Liver (tissue), 9 donors: ENCODE measurements around the gene HYPK. TPM values are rescaled to one million over a fixed set of nuclear protein-coding genes. Genes with fewer than 3 reads are reported as not detected.

Experiments
- DNase-seq: peaks from one replicate; pipeline ENCODE4 v3.0.0-alpha.2; 2017; ENCODE audit warnings: low spot score
- H3K27ac ChIP-seq, 2 donors: one replicate each; pipeline ENCODE4 v1.7.0; 2013; ENCODE audit warnings: inconsistent platforms in 2 of 2, low read length in 2 of 2, control low read depth in 1 of 2, low read depth in 1 of 2, mild to moderate bottlenecking in 1 of 2
- H3K27me3 ChIP-seq, 4 donors: one replicate each; pipeline versions ENCODE4 v1.6.1 to v1.7.0; 2013; ENCODE audit warnings: low read length in 3 of 4, inconsistent platforms in 1 of 4, mild to moderate bottlenecking in 1 of 4, moderate library complexity in 1 of 4; ENCODE audit not compliant: control insufficient read depth in 4 of 4, insufficient read depth in 4 of 4
- H3K36me3 ChIP-seq, 4 donors: one replicate each; pipeline versions ENCODE4 v1.6.1 to v1.7.0; 2013; ENCODE audit warnings: low read length in 3 of 4, mild to moderate bottlenecking in 3 of 4, low read depth in 1 of 4, moderate library complexity in 1 of 4; ENCODE audit not compliant: control insufficient read depth in 4 of 4, insufficient read depth in 3 of 4
- H3K4me1 ChIP-seq, 4 donors: one replicate each; pipeline versions ENCODE4 v1.6.1 to v1.7.0; 2013; ENCODE audit warnings: low read length in 3 of 4, mild to moderate bottlenecking in 3 of 4, moderate library complexity in 1 of 4; ENCODE audit not compliant: control insufficient read depth in 4 of 4, insufficient read depth in 4 of 4
- H3K4me3 ChIP-seq, 3 donors: one replicate each; pipeline versions ENCODE4 v1.6.1 to v1.7.0; 2013; ENCODE audit warnings: low read length in 3 of 3, control low read depth in 1 of 3, low read depth in 1 of 3, mild to moderate bottlenecking in 1 of 3
- H3K9ac ChIP-seq, 2 donors: one replicate each; pipeline ENCODE4 v1.7.0; 2013; ENCODE audit warnings: low read length in 2 of 2, mild to moderate bottlenecking in 2 of 2, moderate library complexity in 2 of 2, control low read depth in 1 of 2, low read depth in 1 of 2
- H3K9me3 ChIP-seq, 4 donors: one replicate each; pipeline versions ENCODE4 v1.6.1 to v1.7.0; 2013; ENCODE audit warnings: low read length in 3 of 4; ENCODE audit not compliant: control insufficient read depth in 4 of 4
- ATF3 ChIP-seq: IDR thresholded peaks from 2 replicates; pipeline ENCODE4 v1.6.1; 2016; ENCODE audit warnings: antibody characterized with exemption
- CTCF ChIP-seq: fragments of 150-350 bp; IDR thresholded peaks from 2 replicates; pipeline ENCODE4 v1.5.1; 2017; ENCODE audit warnings: improper control_type of control experiment, low read depth, low read length; ENCODE audit not compliant: missing input control
- EGR1 ChIP-seq, 2 donors: IDR thresholded peaks; 2 replicates each; pipeline ENCODE4 v1.6.1; 2016 to 2018; ENCODE audit warnings: antibody characterized with exemption in 2 of 2, low read depth in 2 of 2
- FOXA1 ChIP-seq: IDR thresholded peaks from 2 replicates; pipeline ENCODE4 v1.6.1; 2016; ENCODE audit warnings: antibody characterized with exemption
- FOXA2 ChIP-seq: IDR thresholded peaks from 2 replicates; pipeline ENCODE4 v1.6.1; 2016; ENCODE audit warnings: antibody characterized with exemption
- GABPA ChIP-seq, 2 donors: IDR thresholded peaks in 1 of 2; conservative IDR thresholded peaks in 1 of 2; 2 replicates each; pipeline ENCODE4 v1.6.1; 2016; ENCODE audit warnings: antibody characterized with exemption in 2 of 2, mild to moderate bottlenecking in 1 of 2, moderate library complexity in 1 of 2
- HNF4A ChIP-seq, 2 donors: conservative IDR thresholded peaks; 2 replicates each; pipeline ENCODE4 v1.6.1; 2016; ENCODE audit warnings: antibody characterized with exemption in 2 of 2, mild to moderate bottlenecking in 2 of 2
- HNF4G ChIP-seq: IDR thresholded peaks from 2 replicates; pipeline ENCODE4 v1.6.1; 2016; ENCODE audit warnings: antibody characterized with exemption
- JUND ChIP-seq, 2 donors: IDR thresholded peaks; 2 replicates each; pipeline ENCODE4 v1.6.1; 2016; ENCODE audit warnings: antibody characterized with exemption in 2 of 2
- MAX ChIP-seq: IDR thresholded peaks from 2 replicates; pipeline ENCODE4 v1.6.1; 2016; ENCODE audit warnings: antibody characterized with exemption
- NR2F2 ChIP-seq: IDR thresholded peaks from 2 replicates; pipeline ENCODE4 v1.6.1; 2016; ENCODE audit warnings: antibody characterized with exemption
- RAD21 ChIP-seq, 2 donors: IDR thresholded peaks; 2 replicates each; pipeline ENCODE4 v1.6.1; 2016; ENCODE audit warnings: antibody characterized with exemption in 2 of 2, mild to moderate bottlenecking in 2 of 2
- REST ChIP-seq: IDR thresholded peaks from 2 replicates; pipeline ENCODE4 v1.6.1; 2016; ENCODE audit warnings: antibody characterized with exemption, mild to moderate bottlenecking
- RXRA ChIP-seq, 2 donors: IDR thresholded peaks; 2 replicates each; pipeline ENCODE4 v1.6.1; 2017 to 2018; ENCODE audit warnings: antibody characterized with exemption in 2 of 2, mild to moderate bottlenecking in 1 of 2
- SP1 ChIP-seq: IDR thresholded peaks from 2 replicates; pipeline ENCODE4 v1.6.1; 2018; ENCODE audit warnings: antibody characterized with exemption, mild to moderate bottlenecking
- TAF1 ChIP-seq: conservative IDR thresholded peaks from 2 replicates; pipeline ENCODE4 v1.6.1; 2016; ENCODE audit warnings: antibody characterized with exemption, mild to moderate bottlenecking
- YY1 ChIP-seq: IDR thresholded peaks from 2 replicates; pipeline ENCODE4 v1.6.1; 2016; ENCODE audit warnings: antibody characterized with exemption, mild to moderate bottlenecking
- ZBTB33 ChIP-seq: IDR thresholded peaks from 2 replicates; pipeline ENCODE4 v1.6.1; 2016; ENCODE audit warnings: antibody characterized with exemption
- WGBS: extraction: QIAGEN DNeasy Blood & Tissue Kit; methylation state at CpG from one replicate; pipeline ENCODE4 v1.1.7; 2013; 5-methylcytosine and 5-hydroxymethylcytosine counted together
- polyA plus RNA-seq, 2 donors: library from polyadenylated mRNA; stranded (reverse) in 1 of 2; unstranded in 1 of 2; fragments of 200-250 nt in 1 of 2; fragments of >200 nt in 1 of 2; fragmentation: Nextera tagmentation in 1 of 2; extraction: Ambion mirVana in 1 of 2; gene quantifications; one replicate each; pipeline versions ENCODE4 v1.2.1 to v1.2.3, GENCODE V29; 2013 to 2015
- total RNA-seq, 2 donors: library from RNA; depleted of rRNA; stranded (reverse); fragments of >200 nt; gene quantifications; one replicate each; pipeline ENCODE4 v1.2.3, GENCODE V29; 2014
- donor health status: healthy.
- donor health status: healthy.
- donor health status: healthy.
- donor health status: healthy.
- donor health status: healthy.

HYPK gene
- total RNA-seq (1 to 10 TPM; 4.8 to 7.9 TPM), polyA plus RNA-seq (10 to 100 TPM in 1 of 2 donors, 1 to 10 TPM in 1; 6.8 to 18.7 TPM)

GRCh38 chr15:43800286-43801141 lies at the start of gene HYPK:
TSS of gene HYPK (plus strand) at chr15:43800599. CDS start at chr15:43800623, 24 bp downstream.
- Histone ChIP-seq H3K4me3 (peak within 1 kb of the TSS; percentile 81 to 98 (median 95)), H3K9ac (peak within 1 kb of the TSS; percentile 69 to 96), H3K9me3 (no peaks in the 10 kb centered on the region), H3K27me3 (no peaks in the 10 kb centered on the region), H3K27ac (peak within 1 kb of the TSS; percentile 95 to 98), H3K4me1 (peaks cover 0 to 8% (median 6%) of the 10 kb centered on the region in 4 donors), H3K36me3 (peaks cover 3 to 32% (median 20%) of the 10 kb centered on the region in 4 donors)
- peak; percentile 93 for DNase-seq
- WGBS, result 8% methylated on average over 44 of the region's 44 CpGs
- TF ChIP-seq HNF4G, result no peak
- TF ChIP-seq NR2F2, result no peak
- no peak for TF ChIP-seq JUND (IDR thresholded peaks at IDR 0.05)
- TF ChIP-seq ATF3, result no peak
- peak; percentile 88 to 97 for TF ChIP-seq GABPA (IDR thresholded peaks at IDR 0.05 in 1 of 2, conservative IDR thresholded peaks at IDR 0.05 in 1 of 2)
- TF ChIP-seq FOXA1, result no peak
- no peak for TF ChIP-seq EGR1 (IDR thresholded peaks at IDR 0.05; ENCODE audit: low read depth in 2 of 2)
- peak; percentile 61 for TF ChIP-seq MAX
- TF ChIP-seq HNF4A (conservative IDR thresholded peaks at IDR 0.05), result no peak
- no peak for TF ChIP-seq FOXA2
- peak; percentile 69 for TF ChIP-seq REST
- TF ChIP-seq TAF1, result no peak
- no peak for TF ChIP-seq RAD21 (IDR thresholded peaks at IDR 0.05)
- TF ChIP-seq YY1, result peak; percentile 96
- no peak for TF ChIP-seq RXRA (IDR thresholded peaks at IDR 0.05)
- no peak for TF ChIP-seq ZBTB33
- peak; percentile 47 for TF ChIP-seq SP1
- TF ChIP-seq CTCF, result no peak
